HG02798 (cell line): ENCODE measurements around the gene QPCT.
"Not testable (repeated sequence)": the region's sequence is repeated elsewhere in the genome, so short reads cannot be mapped to it uniquely, and the experiment has no call there.

Experiments used
- ATAC-seq: cut with Tn5 transposase; IDR thresholded peaks from one replicate; pipeline ENCODE4 v1.9.1; 2021; ENCODE audit warnings: mild to moderate bottlenecking; ENCODE audit not compliant: unreplicated experiment, poor library complexity

The QPCT gene

GRCh38 chr2:37388074-37388473 lies 43.6 kb downstream of the QPCT start:
- no peak for ATAC-seq

- no peak for ATAC-seq
Observed at GRCh38 chr2:37389395-37389794, 45.0 kb downstream of the QPCT start.

DNA sequence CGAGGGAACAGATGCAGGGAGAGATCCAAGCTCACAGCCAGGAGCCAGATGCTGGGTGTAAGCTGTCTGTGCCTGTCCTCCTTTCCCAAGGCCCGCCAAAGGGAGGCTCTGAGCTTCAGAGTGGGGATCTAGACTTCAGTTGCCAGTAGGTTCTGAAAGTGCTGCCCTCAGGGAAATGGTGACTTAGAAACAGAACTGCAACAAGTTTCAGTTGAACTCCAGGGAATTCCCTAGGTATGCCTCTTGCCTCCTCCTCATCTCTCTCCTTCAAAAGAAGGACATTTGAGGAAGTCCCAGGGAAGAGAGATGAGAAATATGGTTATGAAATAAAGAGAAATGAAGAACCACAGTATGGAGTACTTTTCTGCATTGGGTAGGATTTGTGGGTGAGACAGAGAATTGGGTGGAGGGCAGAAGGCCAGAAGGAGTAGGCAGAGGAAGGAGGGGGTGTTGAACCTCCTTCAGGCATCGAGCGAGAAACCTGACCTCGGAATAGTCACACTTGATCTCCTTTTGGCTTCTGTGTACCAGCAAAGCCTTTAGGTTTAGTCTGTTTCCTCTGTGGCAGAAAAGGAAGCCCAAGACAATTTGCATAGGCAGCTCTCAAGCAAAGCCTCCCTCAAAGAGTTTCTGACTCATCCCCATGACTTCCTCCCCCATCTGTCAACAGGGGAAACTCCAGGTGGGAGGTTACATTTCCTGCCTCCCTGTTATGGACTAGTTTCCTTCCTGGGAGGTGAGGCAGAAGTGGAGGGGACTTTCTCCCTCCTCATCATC lies 45.7 kb downstream of the QPCT start:
- ATAC-seq = peak; percentile 94

GRCh38 chr2:37390777-37391176 lies 46.3 kb downstream of the QPCT start:
- ATAC-seq = no peak

DNA sequence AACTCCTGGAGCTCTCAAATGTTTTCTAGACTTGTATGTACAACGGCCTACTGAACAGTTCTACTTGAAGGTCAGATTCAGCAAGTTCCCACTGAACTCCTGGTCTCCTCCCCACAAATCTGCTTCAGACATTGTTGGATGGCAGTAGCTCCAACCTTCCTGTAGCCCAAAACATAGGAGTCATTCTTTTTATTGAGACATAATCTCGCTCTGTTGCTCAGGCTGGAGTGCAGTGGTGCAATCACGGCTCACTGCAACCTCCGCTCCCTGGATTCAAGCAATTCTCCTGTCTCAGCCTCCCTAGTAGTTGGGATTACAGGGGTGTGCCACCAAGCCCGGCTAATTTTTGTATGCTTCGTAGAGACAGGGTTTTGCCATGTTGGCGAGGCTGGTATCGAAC lies 47.3 kb downstream of the QPCT start:
- ATAC-seq = no peak

DNA sequence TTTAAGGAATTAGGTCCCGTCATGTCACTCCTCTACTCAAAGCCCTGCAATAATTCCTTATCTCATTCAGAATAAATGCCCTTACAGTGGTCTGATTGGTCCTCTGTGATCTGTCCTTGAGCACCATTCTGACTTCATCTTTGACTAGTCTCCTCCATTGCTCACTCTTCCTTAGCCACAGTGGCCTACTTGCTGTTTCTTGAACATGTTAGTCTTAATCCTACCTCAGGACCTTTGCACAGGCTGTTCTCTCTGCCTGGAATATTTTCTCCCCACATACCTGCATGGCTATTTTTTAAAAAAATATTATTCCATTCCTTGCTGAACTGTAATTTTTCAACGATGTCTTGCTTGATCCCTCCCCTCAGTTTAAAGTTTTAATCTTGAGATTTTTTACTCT lies 48.0 kb downstream of the QPCT start:
- ATAC-seq = no peak

DNA sequence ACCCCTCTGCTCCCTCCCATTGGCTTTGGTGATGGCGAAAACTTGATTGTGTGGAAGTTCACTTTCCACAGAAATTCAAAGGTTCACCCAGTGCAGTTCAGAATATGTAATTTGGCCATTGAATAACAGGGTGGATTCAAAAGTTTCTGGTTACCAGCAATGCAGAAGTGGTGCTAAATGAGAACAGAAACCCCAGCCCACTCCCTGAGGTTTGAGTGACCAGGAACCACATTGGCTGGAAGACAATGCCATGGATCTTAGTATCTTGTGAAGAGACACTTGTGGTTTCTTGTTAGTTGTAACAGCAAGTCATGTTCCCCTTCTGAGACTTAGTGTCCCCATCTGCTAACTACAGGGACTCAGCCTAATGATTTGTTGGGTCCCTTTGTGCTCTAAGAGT lies 49.8 kb downstream of the QPCT start:
- ATAC-seq = no peak

- ATAC-seq = no peak
Observed at GRCh38 chr2:37394796-37395555, 50.5 kb downstream of the QPCT start.

DNA sequence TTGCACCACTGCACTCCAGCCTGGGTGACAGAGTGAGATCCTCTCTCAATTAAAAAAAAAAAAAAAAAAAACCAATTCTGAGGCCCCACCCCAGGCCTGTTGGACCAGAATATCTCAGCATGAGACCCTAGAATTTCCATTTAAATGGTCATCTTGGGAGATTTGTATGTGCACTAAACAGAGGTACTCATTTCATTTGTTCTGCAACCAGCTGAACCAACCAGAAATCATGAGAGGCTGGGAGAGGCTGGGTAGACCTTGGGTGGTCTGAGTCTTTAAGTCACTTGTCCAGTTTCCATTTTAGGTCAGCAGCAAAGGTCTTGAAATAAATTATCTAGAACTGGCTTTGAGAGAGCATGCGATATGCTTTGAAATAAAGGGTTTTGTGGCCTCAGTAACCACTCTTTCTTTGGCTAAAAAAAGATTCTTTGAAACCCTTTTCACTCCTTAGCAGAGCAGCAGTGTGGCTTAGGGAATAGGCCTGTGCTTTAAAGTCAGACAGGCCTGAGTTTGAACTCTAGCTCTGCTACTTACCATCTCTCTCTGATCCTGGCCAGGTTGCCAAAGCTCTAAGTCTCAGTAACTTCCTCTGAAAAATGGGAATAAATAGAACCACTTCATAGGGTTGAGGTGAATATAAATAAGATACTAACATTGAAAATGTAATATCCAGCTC lies 52.6 kb downstream of the QPCT start:
- no peak for ATAC-seq

DNA sequence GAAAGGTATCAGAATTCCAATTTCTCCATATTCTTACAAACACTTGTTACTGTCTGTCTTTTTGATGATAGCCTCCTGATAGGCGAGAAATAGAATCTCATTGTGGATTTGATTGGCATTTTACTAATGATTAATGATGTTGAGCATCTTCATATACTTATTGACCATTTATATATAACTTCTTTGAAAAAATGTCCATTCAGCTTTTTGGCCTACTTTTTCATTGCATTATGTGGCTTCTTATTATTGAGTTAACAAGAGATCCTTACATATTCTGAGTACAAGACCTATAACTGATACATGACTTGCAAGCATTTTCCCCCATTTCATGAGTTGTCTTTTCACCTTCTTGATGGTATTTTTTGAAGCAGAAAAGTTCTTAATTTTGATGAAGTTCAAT lies 54.6 kb downstream of the QPCT start:
- no peak for ATAC-seq

GRCh38 chr2:37400041-37400440 lies 55.6 kb downstream of the QPCT start:
- ATAC-seq = no peak

DNA sequence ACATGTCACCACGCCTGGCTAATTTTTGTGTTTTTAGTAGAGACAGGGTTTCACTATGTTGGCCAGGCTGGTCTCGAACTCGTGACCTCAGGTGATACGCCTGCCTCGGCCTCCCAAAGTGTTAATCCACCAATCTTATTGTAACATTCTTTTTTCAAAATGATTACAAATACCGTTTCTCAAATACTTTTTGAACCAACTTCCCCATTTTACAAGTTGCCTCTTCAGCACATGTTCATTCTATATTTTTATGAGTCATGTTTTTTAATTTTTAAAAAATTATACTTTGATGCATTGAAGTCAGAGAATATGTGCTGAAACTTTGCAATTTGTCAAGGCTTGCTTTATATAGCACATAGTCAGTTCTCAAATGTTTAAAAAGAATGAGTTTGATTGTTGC lies 58.2 kb downstream of the QPCT start:
- no peak for ATAC-seq

DNA sequence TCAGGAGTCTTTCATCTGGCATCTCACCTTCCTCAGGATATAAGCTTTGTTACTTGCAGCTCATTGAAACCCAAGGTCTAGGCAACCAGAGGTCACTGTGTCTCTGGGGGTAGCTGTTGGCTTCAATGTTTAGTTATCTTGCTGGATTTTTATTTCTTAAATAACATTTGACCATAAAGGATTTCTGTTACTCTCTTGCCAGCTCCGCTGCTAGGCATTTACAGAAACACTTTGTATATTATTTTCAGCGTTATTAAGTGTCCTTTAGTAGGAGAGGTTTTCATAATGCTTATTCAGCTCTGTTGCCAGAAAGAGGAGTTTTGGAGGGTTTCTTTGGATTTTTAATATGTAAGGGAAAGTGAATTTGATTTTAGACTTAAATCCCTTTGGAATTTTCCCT lies 61.4 kb downstream of the QPCT start:
- ATAC-seq = no peak

DNA sequence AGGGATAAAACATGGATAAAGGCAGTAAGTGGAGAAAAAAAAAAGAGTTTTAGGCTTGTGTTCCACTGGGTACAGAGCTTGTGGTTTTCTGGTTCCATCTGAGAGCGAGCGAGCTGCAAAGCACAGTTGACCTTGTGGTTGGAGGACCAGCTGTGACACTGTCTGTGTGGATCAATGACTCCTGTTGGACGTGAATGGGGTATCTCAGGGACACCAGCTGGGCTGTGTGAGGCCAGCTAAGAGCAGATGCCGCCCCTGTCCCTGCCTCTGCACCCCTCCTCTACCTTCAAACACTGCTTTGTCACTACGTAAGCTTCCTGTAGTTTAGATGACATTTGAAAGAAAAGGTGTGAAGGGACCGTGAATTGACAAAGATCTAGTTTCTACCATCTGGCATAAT lies 67.8 kb downstream of the QPCT start:
- ATAC-seq = no peak

DNA sequence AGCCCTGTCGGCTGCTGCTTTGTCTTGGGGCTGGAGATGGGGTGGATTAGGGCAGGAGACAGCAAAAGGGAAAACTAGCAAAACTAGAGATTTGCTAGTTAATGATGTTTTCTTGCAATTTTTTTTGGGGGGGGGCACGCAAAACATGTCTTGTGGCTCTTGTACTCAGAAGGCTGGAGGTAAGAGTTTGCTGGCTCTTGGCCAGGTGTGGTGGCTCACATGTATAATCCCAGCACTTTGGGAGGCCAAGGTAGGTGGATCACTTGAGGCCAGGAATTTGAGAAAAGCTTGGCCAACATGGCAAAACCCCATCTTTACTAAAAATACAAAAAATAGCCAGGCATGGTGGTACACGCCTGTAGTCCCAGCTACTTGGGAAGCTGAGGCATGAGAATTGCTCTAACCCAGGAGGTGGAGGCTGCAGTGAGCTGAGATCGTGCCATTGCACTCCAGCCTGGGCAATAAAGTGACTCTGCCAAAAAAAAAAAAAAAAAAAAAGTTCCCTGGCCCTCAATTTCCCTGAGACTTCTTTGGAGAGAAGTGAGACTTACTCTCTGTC lies 69.6 kb downstream of the QPCT start:
- not testable (repeated sequence) for ATAC-seq

GRCh38 chr2:37414470-37414949 lies 70.1 kb downstream of the QPCT start:
- no peak for ATAC-seq

DNA sequence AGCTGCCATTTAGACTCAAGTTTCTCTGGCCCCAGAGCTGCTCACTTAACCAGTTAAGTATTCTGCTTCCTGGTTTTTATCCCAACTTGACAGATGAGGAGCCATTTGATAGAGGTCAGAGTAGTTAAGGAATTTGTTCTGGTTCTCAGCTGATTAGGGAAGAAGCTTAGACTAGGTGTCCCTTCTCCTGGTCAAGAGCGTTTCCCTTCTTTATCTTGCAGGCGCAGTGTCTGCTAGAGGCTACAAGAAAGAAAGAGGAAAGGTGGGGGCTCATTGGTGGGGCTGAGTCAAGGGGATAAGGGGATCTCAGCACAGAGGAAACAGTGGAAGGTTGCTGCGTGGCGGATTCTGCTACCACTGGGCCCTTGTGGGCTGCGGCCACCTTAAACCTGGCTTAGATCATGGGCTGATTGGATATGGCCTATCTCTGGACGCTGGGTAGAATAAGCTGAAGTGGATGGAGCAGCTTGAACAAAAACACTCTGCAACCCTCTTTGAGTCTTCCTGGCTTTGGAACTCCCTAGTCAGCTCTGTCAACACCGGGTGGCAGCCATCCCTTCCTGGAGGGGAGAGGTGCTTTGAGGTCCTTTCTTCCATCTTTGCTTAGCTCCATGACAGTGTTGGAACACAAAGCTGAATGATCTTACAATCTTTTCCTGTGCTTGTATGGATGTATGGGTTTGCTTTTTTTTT lies 70.8 kb downstream of the QPCT start:
- ATAC-seq = no peak

DNA sequence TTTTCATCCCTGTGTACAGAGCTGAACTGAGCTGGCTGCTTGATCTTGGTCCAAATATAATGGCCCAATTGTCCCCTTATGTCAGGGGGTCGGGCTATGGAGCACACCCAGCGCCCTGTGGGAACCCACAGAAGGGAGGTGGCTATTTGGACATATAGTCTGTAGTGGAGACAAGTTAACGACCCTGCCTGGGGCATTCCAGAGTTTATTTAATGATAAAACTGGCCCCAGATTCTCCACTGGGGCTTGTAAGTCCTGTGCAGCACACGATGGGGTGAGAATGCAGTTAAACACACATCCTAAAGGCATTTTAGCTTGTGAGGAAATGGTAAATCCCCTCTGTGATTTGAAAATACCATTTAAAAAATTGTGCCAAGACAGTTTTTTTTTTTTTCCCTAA lies 72.9 kb downstream of the QPCT start:
- no peak for ATAC-seq

DNA sequence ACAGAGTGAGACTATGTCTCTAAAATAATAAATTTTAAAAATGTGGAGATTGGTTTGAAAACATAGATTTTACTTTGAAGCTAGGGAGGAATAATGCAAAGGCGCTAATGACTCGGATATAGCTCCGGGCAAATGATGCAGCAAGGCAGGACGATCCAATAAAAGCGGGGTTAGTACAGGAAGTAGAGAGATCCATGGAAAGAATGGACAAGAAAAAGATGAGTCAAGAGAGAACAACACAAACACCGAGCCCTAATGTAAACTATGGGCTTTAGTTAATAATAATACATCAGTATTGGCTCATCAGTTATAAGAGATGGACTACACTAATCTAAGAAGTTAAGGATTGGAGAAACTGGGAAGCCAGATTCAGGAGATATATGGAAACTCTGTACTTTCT lies 74.5 kb downstream of the QPCT start:
- ATAC-seq = no peak

- no peak for ATAC-seq
Observed at GRCh38 chr2:37421686-37422085, 77.3 kb downstream of the QPCT start.
